Tibial nerve (tissue), 4 donors: ENCODE data around the gene TRAK1.

Experiments used
- CTCF ChIP-seq, 5 experiments: fragments of 200-600 bp in 3 of 5; fragments of 450-650 bp in 2 of 5; sonication (generic) in 3 of 5; IDR thresholded peaks; one replicate each; pipeline ENCODE4 v1.5.1; 2016 to 2019; ENCODE audit warnings: antibody characterized with exemption in 5 of 5, mild to moderate bottlenecking in 3 of 5, moderate library complexity in 2 of 5
- EP300 ChIP-seq, 2 donors: sonication (generic); formaldehyde crosslinking; IDR thresholded peaks; one replicate each; pipeline ENCODE4 v1.6.1; 2017; ENCODE audit warnings: antibody characterized with exemption in 2 of 2, mild to moderate bottlenecking in 1 of 2

GRCh38 chr3:42266085-42266484 is 174.9 kb downstream of the TRAK1 start, which contains the start of gene CCK:
- TF ChIP-seq CTCF (IDR thresholded peaks at IDR 0.05) (no peak), EP300 (IDR thresholded peaks at IDR 0.05) (no peak)
